OCI-LY1 (cell line): ENCODE measurements around the gene RAB7B.

Source experiments
- H2AFZ ChIP-seq: fragments of 200-600 bp; sonication (generic), shearing (Covaris generic); 2 replicates; pipeline ENCODE4 v1.6.0; 2014; ENCODE audit warnings: antibody characterized with exemption, mild to moderate bottlenecking, low read length
- H3F3A ChIP-seq: fragments of 200-600 bp; sonication (generic), shearing (Covaris generic); 2 replicates; pipeline ENCODE4 v1.6.0; 2014; ENCODE audit warnings: mild to moderate bottlenecking, antibody characterized with exemption, low read length, moderate library complexity; ENCODE audit not compliant: insufficient read depth
- H3K27ac ChIP-seq: fragments of 200-600 bp; sonication (generic); 2 replicates; pipeline ENCODE4 v1.5.1; 2014; ENCODE audit warnings: low read length, mixed run types, mild to moderate bottlenecking, low read depth; ENCODE audit not compliant: poor library complexity, severe bottlenecking
- H3K27me3 ChIP-seq: fragments of 200-600 bp; sonication (generic); 2 replicates; pipeline ENCODE4 v1.6.0; 2014; ENCODE audit warnings: antibody characterized with exemption, mild to moderate bottlenecking, low read length, moderate library complexity; ENCODE audit not compliant: insufficient read depth
- H3K36me3 ChIP-seq: fragments of 200-600 bp; sonication (generic); 2 replicates; pipeline ENCODE4 v1.6.1; 2014; ENCODE audit warnings: mild to moderate bottlenecking, antibody characterized with exemption, low read length, moderate library complexity, mixed read lengths; ENCODE audit not compliant: insufficient read depth
- H3K4me1 ChIP-seq: fragments of 200-600 bp; sonication (generic); 2 replicates; pipeline ENCODE4 v1.5.1; 2014; ENCODE audit warnings: mild to moderate bottlenecking, low read length, moderate library complexity; ENCODE audit not compliant: insufficient read depth, severe bottlenecking
- H3K4me2 ChIP-seq: fragments of 200-600 bp; sonication (generic), shearing (Covaris generic); 2 replicates; pipeline ENCODE4 v1.6.1; 2014; ENCODE audit warnings: low read length
- H3K4me3 ChIP-seq: fragments of 200-600 bp; sonication (generic); 2 replicates; pipeline ENCODE4 v1.5.1; 2014; ENCODE audit warnings: low read length, low read depth, mild to moderate bottlenecking, mixed read lengths; ENCODE audit not compliant: poor library complexity, severe bottlenecking
- H3K79me2 ChIP-seq: fragments of 200-600 bp; shearing (Covaris generic); 2 replicates; pipeline ENCODE4 v1.6.1; 2016; ENCODE audit warnings: mixed run types, low read length, mixed read lengths; ENCODE audit not compliant: insufficient read depth
- H3K9ac ChIP-seq: fragments of 200-600 bp; sonication (generic), shearing (Covaris generic); 2 replicates; pipeline ENCODE4 v1.6.1; 2014; ENCODE audit warnings: mild to moderate bottlenecking, low read length, mixed read lengths
- H3K9me2 ChIP-seq: fragments of 200-600 bp; sonication (generic), shearing (Covaris generic); 2 replicates; pipeline ENCODE4 v1.6.1; 2014; ENCODE audit warnings: low read depth, mild to moderate bottlenecking, low read length, mixed read lengths
- H3K9me3 ChIP-seq: fragments of 200-600 bp; shearing (Covaris generic); 2 replicates; pipeline ENCODE4 v1.6.1; 2014; ENCODE audit warnings: low read length, mixed read lengths
- H4K20me1 ChIP-seq: fragments of 200-600 bp; sonication (generic), shearing (Covaris generic); 2 replicates; pipeline ENCODE4 v1.6.0; 2016; ENCODE audit warnings: mild to moderate bottlenecking, low read length; ENCODE audit not compliant: insufficient read depth
- EZH2 ChIP-seq: fragments of 200-600 bp; sonication (generic), shearing (Covaris generic); IDR thresholded peaks from 2 replicates; pipeline ENCODE4 v1.8.0; 2017; ENCODE audit warnings: borderline replicate concordance, mixed run types, mild to moderate bottlenecking, antibody characterized with exemption, low read length, moderate library complexity, mixed read lengths
- TF ChIP-seq, protein P1 (sequence below): fragments of 200-600 bp; sonication (generic), shearing (Covaris generic); IDR thresholded peaks from 2 replicates; pipeline ENCODE4 v1.5.1; 2017; ENCODE audit warnings: mild to moderate bottlenecking, antibody characterized with exemption, low read length, moderate library complexity, mixed read lengths

The RAB7B gene

DNA sequence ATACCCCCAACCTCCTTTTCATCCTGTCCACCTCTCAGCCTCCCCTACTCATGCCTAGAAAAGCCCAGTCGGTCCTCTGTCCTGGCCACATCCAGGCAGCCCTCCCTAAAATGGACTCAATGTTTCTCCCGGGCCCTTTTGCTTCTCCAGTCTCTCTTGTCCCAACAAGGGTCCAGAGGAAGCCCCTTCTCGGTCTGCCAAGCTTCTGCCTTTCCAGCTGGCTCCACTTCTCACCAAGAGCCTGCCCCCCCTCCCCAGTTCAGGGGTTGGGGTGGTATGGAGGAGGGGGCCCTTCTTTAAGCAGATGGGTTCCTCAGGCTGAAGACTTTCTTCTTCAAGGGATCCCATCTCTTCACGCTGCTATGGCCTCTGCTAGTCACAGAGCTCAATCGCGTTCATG, 23.9 kb downstream of the RAB7B start:
- Histone ChIP-seq H3K36me3 (no peaks in the 10 kb centered on the region), H3K9me3 (no peaks in the 10 kb centered on the region), H4K20me1 (no peaks in the 10 kb centered on the region), H2AFZ (no peak overlapping the region), H3K4me1 (no peaks in the 10 kb centered on the region), H3K9me2 (no peaks in the 10 kb centered on the region), H3K4me2 (no peak overlapping the region), H3F3A (no peaks in the 10 kb centered on the region), H3K27ac (no peak overlapping the region), H3K4me3 (no peak overlapping the region), H3K27me3 (peaks cover 3% of the 10 kb centered on the region; the same call in 1 of the 2 replicates), H3K9ac (no peak overlapping the region), H3K79me2 (no peaks in the 10 kb centered on the region)
- TF ChIP-seq, protein P1, sequence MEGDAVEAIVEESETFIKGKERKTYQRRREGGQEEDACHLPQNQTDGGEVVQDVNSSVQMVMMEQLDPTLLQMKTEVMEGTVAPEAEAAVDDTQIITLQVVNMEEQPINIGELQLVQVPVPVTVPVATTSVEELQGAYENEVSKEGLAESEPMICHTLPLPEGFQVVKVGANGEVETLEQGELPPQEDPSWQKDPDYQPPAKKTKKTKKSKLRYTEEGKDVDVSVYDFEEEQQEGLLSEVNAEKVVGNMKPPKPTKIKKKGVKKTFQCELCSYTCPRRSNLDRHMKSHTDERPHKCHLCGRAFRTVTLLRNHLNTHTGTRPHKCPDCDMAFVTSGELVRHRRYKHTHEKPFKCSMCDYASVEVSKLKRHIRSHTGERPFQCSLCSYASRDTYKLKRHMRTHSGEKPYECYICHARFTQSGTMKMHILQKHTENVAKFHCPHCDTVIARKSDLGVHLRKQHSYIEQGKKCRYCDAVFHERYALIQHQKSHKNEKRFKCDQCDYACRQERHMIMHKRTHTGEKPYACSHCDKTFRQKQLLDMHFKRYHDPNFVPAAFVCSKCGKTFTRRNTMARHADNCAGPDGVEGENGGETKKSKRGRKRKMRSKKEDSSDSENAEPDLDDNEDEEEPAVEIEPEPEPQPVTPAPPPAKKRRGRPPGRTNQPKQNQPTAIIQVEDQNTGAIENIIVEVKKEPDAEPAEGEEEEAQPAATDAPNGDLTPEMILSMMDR = no peak
- TF ChIP-seq EZH2 = no peak

DNA sequence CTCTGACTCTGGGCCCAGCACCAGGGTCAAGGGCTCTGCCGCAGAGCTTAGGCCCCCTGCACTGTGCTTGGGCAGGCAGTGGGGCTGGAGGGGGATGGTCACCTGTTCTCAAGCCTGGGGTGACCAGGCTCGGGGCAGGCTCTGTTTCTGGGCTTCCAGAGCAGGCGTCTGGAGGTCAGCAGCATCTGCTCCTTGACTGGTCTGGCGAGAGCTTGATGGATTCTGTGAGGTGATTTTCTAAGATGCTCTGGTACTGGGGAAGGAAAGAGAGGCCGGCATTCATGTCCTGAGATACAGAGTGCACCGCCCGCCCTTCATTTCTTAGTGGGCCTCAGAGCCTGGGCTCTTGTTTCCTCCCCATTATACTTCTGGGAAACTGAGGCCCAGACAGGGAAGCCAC, 24.5 kb downstream of the RAB7B start:
- H3K9me3 ChIP-seq = no peaks in the 10 kb centered on the region
- H3K4me3 ChIP-seq = no peak overlapping the region
- H3K9me2 ChIP-seq = no peaks in the 10 kb centered on the region
- no peak overlapping the region for H2AFZ ChIP-seq
- H3K79me2 ChIP-seq = no peaks in the 10 kb centered on the region
- no peaks in the 10 kb centered on the region for H4K20me1 ChIP-seq
- H3K9ac ChIP-seq = no peak overlapping the region
- no peak for TF ChIP-seq EZH2
- TF ChIP-seq, protein P1 = no peak
- H3K27me3 ChIP-seq = peaks cover 3% of the 10 kb centered on the region; the same call in 1 of the 2 replicates
- H3K4me1 ChIP-seq = no peaks in the 10 kb centered on the region
- H3F3A ChIP-seq = no peaks in the 10 kb centered on the region
- no peak overlapping the region for H3K27ac ChIP-seq
- H3K36me3 ChIP-seq = no peaks in the 10 kb centered on the region
- no peak overlapping the region for H3K4me2 ChIP-seq

DNA sequence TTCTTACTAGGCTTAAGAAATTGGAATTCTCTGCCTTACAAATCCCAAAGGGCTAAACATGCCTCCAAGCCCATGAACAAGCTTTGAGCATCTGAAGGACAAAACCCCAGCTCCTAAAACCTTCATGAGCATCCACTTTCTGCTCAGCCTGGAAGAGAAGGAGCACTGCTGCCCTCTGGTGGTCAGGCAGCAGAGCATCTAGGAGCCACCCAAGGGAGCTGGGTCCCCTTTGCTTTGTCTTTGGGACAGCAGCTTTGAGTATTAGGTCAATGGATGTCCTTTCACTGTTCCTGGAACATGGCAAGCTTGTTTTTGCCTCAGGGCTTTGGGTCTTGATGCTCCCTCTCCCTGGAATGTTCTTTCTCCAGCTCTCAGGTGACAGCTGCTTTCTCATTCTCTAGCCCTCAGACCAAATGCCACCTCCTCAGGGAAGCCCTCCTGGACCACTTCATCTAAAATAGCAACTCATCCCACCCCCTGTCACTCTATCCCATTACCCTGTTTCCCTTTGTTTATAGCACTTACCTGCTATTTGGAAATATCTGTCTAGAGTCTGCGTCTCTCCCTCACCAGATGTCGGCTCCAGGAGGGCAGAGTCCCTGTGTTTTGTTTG, 25.7 kb downstream of the RAB7B start:
- Histone ChIP-seq H2AFZ (no peak overlapping the region), H3K79me2 (no peaks in the 10 kb centered on the region), H3K9me2 (no peaks in the 10 kb centered on the region), H3K27me3 (peaks cover 3% of the 10 kb centered on the region; the same call in 1 of the 2 replicates), H4K20me1 (no peaks in the 10 kb centered on the region), H3K4me1 (no peaks in the 10 kb centered on the region), H3K27ac (no peak overlapping the region), H3K4me2 (no peak overlapping the region), H3K36me3 (no peaks in the 10 kb centered on the region), H3K4me3 (no peak overlapping the region), H3K9me3 (no peaks in the 10 kb centered on the region), H3F3A (no peaks in the 10 kb centered on the region), H3K9ac (no peak overlapping the region)
- no peak for TF ChIP-seq EZH2
- TF ChIP-seq, protein P1 = peak; percentile 94
